Activated naive CD4-positive, alpha-beta T cell treated with anti-CD3 and anti-CD28 coated beads, Interleukin-2, amount 50 U/mL, for 72 hours (primary cell): ENCODE data around the gene GBE1. TPM values are rescaled to one million over a fixed set of nuclear protein-coding genes. Genes with fewer than 3 reads are reported as not detected.
A peak's percentile ranks its signal among the peaks of the same experiment; 100 is the strongest.
"Not testable (repeated sequence)": the region's sequence is repeated elsewhere in the genome, so short reads cannot be mapped to it uniquely, and the experiment has no call there.

Source experiments
- ATAC-seq, 2 donors: fragments of 150-1000 bp; cut with Tn5 transposase; 2 replicates each; pipeline ENCODE4 v1.10.0; 2021; ENCODE audit warnings: mild to moderate bottlenecking in 2 of 2, moderate library complexity in 2 of 2
- DNase-seq, 2 donors: peaks; one replicate each; pipeline ENCODE4 v3.0.0; 2021 to 2022; ENCODE audit warnings: low spot score in 2 of 2
- H3K27ac Mint-ChIP-seq, 2 donors: one replicate each; pipeline ENCODE4 v1.8.0; 2022; ENCODE audit warnings: mild to moderate bottlenecking in 2 of 2, mixed read lengths in 2 of 2
- H3K36me3 Mint-ChIP-seq, 2 donors: one replicate each; pipeline ENCODE4 v1.8.0; 2022; ENCODE audit warnings: mixed read lengths in 2 of 2
- H3K9me3 Mint-ChIP-seq, 2 donors: one replicate each; pipeline ENCODE4 v1.8.0; 2022; ENCODE audit warnings: mixed read lengths in 2 of 2
- total RNA-seq, 2 donors: library from RNA; stranded (reverse); gene quantifications; one replicate each; pipeline ENCODE4 v1.2.3, GENCODE V29; 2022

GBE1 gene
- total RNA-seq, 2 donors from 2014 or later, result 45.7 to 78.9 TPM

GRCh38 chr3:81763001-81763400 lies 1.6 kb upstream of the GBE1 start:
- DNase-seq, result no peak
- Mint-ChIP-seq H3K27ac (no peak overlapping the region), H3K36me3 (peaks cover 30 to 31% of the 10 kb centered on the region in 2 donors), H3K9me3 (peaks cover 0 to 9% of the 10 kb centered on the region in 2 donors)
- no peak for ATAC-seq

DNA sequence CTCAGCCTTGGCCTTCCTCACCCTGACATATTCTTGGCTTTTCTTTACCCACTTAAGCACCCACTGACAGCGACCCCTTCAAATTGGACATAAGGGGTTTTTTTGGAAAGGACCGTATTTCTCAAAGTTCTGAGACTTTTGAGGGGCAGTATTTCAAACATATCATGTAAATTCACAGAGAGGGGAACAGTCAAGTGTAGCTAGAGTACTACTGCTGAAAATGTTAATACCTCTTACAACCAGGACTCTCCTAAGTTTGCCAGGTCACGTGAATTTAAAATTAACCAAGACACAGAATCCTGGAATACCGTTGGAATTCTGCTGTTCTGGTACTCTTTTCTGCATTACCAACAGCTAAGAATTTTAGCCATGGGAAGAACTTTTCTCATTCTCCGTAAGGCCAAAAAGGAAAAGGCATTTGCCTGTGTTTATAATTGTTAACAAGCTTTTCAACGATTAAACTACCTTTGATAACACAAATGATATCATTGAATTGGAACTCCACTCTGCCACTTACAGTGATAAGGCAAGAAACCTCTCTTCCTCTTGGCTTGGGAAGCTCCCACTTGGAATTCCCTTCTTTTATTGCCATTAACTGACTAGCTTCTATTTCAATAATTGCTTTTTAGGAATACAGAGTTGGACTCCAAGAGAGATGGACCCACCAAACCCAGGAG lies 597 bp upstream of the GBE1 start:
- DNase-seq (no peak), ATAC-seq (no peak)
- H3K27ac Mint-ChIP-seq, result peak overlapping the region; percentile 94 to 98
- H3K36me3 Mint-ChIP-seq, result peaks cover 40 to 41% of the 10 kb centered on the region in 2 donors
- peaks cover 0 to 9% of the 10 kb centered on the region in 2 donors for H3K9me3 Mint-ChIP-seq

- DNase-seq, result no peak
- peak overlapping the region; percentile 98 for H3K27ac Mint-ChIP-seq
- H3K36me3 Mint-ChIP-seq, result peaks cover 43 to 56% of the 10 kb centered on the region in 2 donors
- ATAC-seq, result no peak
- peaks cover 0 to 13% of the 10 kb centered on the region in 2 donors for H3K9me3 Mint-ChIP-seq
These were observed 1.2 kb downstream of the GBE1 start for GRCh38 chr3:81760215-81760614.

DNA sequence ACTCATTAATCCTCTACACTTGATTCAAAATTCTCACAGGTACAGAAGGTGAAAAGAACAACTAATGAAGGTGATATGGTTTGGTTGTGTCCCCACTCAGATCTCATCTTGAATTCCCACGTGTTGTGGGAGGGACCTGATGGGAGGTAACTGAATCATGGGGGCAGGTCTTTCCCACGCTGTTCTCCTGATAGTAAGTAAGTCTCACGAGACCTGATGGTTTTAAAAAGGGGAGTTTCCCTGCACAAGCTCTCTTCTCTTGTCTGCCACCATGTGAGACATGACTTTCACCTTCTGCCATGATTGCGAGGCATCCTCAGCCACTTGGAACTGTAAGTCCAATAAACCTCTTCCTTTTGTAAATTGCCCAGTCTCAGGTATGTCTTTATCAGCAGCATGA lies 2.7 kb downstream of the GBE1 start:
- ATAC-seq, DNase-seq: not testable (repeated sequence)
- Mint-ChIP-seq H3K27ac (peak overlapping the region in 1 of 2 donors; percentile 26), H3K9me3 (peaks cover 5 to 19% of the 10 kb centered on the region in 2 donors), H3K36me3 (peaks cover 49 to 69% of the 10 kb centered on the region in 2 donors)

GRCh38 chr3:81758275-81758674 lies 3.2 kb downstream of the GBE1 start:
- H3K36me3 Mint-ChIP-seq, result peaks cover 49 to 74% of the 10 kb centered on the region in 2 donors
- H3K27ac Mint-ChIP-seq, result no peak overlapping the region
- ATAC-seq (no peak), DNase-seq (no peak)
- peaks cover 5 to 19% of the 10 kb centered on the region in 2 donors for H3K9me3 Mint-ChIP-seq

DNA sequence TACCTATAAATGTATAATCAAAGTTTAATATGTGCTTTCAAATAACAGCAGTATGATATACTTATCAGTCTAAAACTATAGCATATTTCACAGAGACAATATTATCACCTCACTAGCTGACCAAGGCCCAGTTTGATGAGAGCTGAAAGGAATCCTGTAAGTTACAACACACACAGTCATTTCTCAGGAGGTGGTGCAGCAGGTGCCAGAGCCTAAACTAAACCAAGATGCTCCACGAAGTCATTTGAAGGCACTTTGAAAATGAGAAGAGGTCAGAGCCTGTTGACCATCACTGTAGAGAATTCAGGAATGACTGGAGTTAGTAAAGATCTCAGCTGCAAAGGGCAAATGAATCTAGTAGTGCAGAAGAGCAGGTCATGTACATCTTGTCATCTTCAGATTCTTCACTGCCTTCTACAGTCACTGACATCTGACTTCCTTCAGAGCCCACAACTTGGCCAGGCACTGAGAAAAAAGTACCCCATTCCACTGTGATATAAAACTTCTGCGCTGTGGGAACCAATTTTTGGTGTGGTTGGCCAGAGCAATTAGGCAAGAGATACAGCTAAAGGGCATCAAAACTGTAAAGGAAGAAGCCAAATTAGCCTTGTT lies 7.9 kb downstream of the GBE1 start:
- H3K9me3 Mint-ChIP-seq, result peaks cover 5 to 13% of the 10 kb centered on the region in 2 donors
- no peak for DNase-seq
- H3K36me3 Mint-ChIP-seq, result peaks cover 23 to 50% of the 10 kb centered on the region in 2 donors
- peak in 1 of 2 donors; percentile 52 for ATAC-seq
- no peak overlapping the region for H3K27ac Mint-ChIP-seq

DNA sequence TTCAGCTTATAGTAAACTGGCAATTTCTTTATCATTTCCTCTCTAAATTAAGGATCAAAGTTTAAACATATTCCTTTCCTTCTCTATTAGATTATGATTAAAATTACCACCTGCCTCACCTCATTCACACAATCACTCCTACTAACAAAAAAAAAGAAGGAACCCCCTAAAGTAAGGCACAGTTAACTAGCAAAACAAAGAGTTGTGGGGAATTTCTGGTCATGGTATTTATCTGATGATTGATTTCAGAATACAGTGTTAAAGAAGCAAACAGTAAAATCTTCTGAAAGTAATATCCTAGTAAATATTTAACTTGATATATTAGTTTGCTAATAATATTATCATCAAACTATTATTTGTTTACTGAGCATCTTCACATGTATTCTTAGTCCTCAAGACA lies 8.8 kb downstream of the GBE1 start:
- no peak for DNase-seq
- H3K36me3 Mint-ChIP-seq, result peaks cover 17 to 40% of the 10 kb centered on the region in 2 donors
- no peak overlapping the region for H3K27ac Mint-ChIP-seq
- peaks cover 5 to 10% of the 10 kb centered on the region in 2 donors for H3K9me3 Mint-ChIP-seq
- ATAC-seq, result no peak

- Mint-ChIP-seq H3K27ac (no peak overlapping the region), H3K36me3 (peaks cover 7 to 10% of the 10 kb centered on the region in 2 donors), H3K9me3 (no peaks in the 10 kb centered on the region)
- DNase-seq (no peak), ATAC-seq (no peak)
These were observed 12.2 kb downstream of the GBE1 start for GRCh38 chr3:81749265-81749664.

- H3K36me3 Mint-ChIP-seq, H3K27ac Mint-ChIP-seq, DNase-seq, H3K9me3 Mint-ChIP-seq: not testable (repeated sequence)
- ATAC-seq, result peak in 1 of 2 donors; percentile 24
These were observed 14.2 kb downstream of the GBE1 start for GRCh38 chr3:81747280-81747679.

DNA sequence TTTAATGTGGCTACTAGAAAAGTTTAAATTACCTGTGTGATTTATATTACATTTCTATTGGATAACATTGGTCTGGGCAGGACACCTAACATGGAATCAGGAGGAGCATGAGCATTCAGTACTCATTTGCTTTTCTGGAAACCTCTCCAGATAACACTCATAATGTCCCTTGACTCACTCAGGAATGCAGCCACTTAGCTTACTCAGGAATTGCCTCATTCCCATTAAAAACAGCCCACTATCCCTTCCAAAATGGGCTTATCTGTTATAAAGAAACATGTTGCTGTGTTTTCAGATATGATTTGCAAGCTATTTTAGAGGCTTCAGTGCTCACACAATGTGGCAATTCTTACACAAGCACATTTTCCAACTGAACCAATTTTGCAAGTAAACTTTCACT lies 17.1 kb downstream of the GBE1 start:
- ATAC-seq (no peak), DNase-seq (no peak)
- Mint-ChIP-seq H3K27ac (no peak overlapping the region), H3K36me3 (peaks cover 6 to 7% of the 10 kb centered on the region in 2 donors), H3K9me3 (no peaks in the 10 kb centered on the region)

DNA sequence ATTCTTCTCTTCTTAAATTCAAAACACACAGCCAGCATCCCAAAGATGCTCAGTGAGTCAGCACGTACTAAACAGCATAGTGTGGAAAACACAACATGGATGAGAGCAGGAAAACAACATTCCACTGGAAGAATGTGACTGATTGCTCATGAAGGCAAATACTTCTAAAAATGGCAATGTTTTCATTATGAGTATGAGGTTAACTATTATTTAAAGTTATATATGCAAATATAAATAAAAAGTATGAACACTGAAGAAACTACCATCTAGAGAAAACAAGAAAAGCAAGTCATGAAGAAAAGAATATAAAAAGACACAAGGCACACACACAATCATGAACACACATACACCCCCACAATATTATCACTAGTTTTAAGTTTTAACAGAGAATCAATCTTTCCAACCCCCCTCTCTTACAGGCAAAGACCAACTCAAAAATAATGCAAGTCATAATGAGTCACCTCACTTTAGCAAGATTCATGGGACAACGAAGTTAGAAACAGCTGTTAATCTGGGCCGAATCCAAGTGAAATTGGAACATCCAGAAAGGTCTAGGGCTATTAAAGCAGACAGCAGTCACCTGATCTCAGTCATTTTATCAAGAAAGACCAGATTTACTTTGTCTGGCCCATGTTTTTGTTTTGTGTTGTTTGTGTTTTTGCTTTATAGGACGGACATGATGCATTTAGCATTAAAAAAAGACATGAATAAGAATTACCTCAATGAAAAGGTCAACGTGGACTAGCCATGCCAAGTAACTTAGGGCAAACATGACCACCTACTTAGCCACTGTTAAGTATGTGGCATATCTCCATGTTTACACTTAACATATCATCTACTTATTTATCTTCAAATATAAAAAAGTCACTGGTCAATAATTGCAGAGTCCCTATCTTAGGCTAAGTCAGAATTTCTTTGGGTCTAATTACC lies 18.1 kb downstream of the GBE1 start:
- Mint-ChIP-seq H3K27ac (no peak overlapping the region), H3K36me3 (peaks cover 7 to 14% of the 10 kb centered on the region in 2 donors), H3K9me3 (no peaks in the 10 kb centered on the region)
- DNase-seq (no peak), ATAC-seq (no peak)

- no peak for ATAC-seq
- DNase-seq, result no peak
- no peaks in the 10 kb centered on the region for H3K9me3 Mint-ChIP-seq
- H3K36me3 Mint-ChIP-seq, result peaks cover 3 to 16% of the 10 kb centered on the region in 2 donors
- H3K27ac Mint-ChIP-seq, result no peak overlapping the region
These were observed 18.9 kb downstream of the GBE1 start for GRCh38 chr3:81742581-81742980.

GRCh38 chr3:81741216-81741615 lies 20.2 kb downstream of the GBE1 start:
- no peak for DNase-seq
- Mint-ChIP-seq H3K36me3 (peaks cover 0 to 16% of the 10 kb centered on the region in 2 donors), H3K27ac (no peak overlapping the region), H3K9me3 (no peaks in the 10 kb centered on the region)
- no peak for ATAC-seq

DNA sequence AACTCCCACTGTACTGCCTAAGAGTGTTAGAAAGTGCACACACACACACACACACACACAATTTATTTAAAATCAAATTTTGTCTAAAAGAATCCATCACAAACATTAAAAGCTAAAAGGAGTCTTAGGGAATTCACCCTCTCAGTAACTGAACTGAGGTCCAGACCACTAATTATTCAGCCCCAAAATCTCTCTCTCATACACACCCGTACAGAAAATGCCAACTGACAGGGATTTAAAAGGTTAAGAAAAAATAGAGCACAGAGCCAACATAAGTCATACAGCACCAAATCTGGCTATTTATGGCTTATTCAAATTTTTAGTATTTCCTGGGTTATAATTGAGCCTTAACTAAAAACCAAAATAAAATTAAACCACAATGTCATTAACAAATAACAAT lies 20.7 kb downstream of the GBE1 start:
- Mint-ChIP-seq H3K36me3 (peaks cover 0 to 16% of the 10 kb centered on the region in 2 donors), H3K9me3 (no peaks in the 10 kb centered on the region), H3K27ac (no peak overlapping the region)
- no peak for ATAC-seq
- DNase-seq, result no peak

DNA sequence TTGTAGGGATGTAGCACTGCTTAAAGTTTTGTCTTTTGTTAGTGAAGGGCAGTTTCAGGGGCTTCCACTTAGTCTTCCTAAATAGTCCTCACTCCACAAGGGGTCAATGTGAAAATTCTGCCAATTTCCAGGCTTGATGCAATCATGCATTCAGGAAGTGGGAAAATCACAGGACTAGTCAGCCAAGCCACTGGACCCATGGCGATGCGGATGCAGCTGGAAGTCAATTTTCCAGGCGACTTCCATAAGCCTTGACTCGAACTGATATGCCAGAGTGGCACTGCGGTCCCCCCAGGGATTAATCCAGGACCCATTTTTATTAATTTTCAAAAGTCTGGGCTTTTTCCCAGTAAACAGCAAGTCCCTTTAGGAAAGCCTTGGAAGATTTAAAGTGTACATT lies 26.1 kb downstream of the GBE1 start:
- H3K36me3 Mint-ChIP-seq, result peaks cover 0 to 16% of the 10 kb centered on the region in 2 donors
- DNase-seq, result no peak
- H3K27ac Mint-ChIP-seq, result no peak overlapping the region
- ATAC-seq, result no peak
- H3K9me3 Mint-ChIP-seq, result no peaks in the 10 kb centered on the region

- H3K9me3 Mint-ChIP-seq, result no peaks in the 10 kb centered on the region
- ATAC-seq (peak; percentile 69 to 78), DNase-seq (no peak)
- H3K27ac Mint-ChIP-seq, result peak overlapping the region in 1 of 2 donors; percentile 33
- peaks cover 0 to 16% of the 10 kb centered on the region in 2 donors for H3K36me3 Mint-ChIP-seq
These were observed 26.7 kb downstream of the GBE1 start for GRCh38 chr3:81734742-81735141.

GRCh38 chr3:81732642-81733041 lies 28.8 kb downstream of the GBE1 start:
- H3K36me3 Mint-ChIP-seq, result peaks cover 0 to 6% of the 10 kb centered on the region in 2 donors
- H3K9me3 Mint-ChIP-seq, result no peaks in the 10 kb centered on the region
- H3K27ac Mint-ChIP-seq, result no peak overlapping the region
- no peak for DNase-seq
- ATAC-seq, result no peak
